IMR-90 (cell line): ENCODE measurements around the gene NDUFA3. TPM values are rescaled to one million over a fixed set of nuclear protein-coding genes. Genes with fewer than 3 reads are reported as not detected.

ENCODE experiments used
- ATAC-seq: fragments of 200-7000 bp; cut with Tn5 transposase; 2 replicates; pipeline ENCODE4 v1.9.1; 2020; ENCODE audit warnings: low read depth, mild to moderate bottlenecking, moderate library complexity
- BruUV-seq: library from RNA; stranded (reverse); fragments of 400-500 nt; replicated peaks from 2 replicates; lab custom pipeline; 2021; lab: Mats Ljungman, UMichigan
- CTCF ChIA-PET: fragments of 300-600 bp; formaldehyde crosslinking; extraction: SDS; loops from one replicate; lab custom pipeline; 2021; ENCODE audit warnings: antibody characterized with exemption; lab: Yijun Ruan, JAX
- POLR2A ChIA-PET: fragments of 300-600 bp; sonication (Branson Sonifier 250); formaldehyde crosslinking; loops from one replicate; lab custom pipeline; 2022; ENCODE audit warnings: antibody characterized with exemption; ENCODE audit not compliant: unreplicated experiment; lab: Charles Lee
- DNase-seq: peaks from one replicate; pipeline ENCODE4 v3.0.0; 2013
- H2AFZ ChIP-seq: replicated peaks from 2 replicates; pipeline ENCODE3; 2013; ENCODE audit warnings: low read length, mild to moderate bottlenecking; ENCODE audit not compliant: poor library complexity
- H2AK5ac ChIP-seq: 2 replicates; pipeline ENCODE4 v1.6.1; 2013; ENCODE audit warnings: low read depth, low read length, inconsistent platforms
- H2AK9ac ChIP-seq: replicated peaks from 2 replicates; pipeline ENCODE3; 2013; ENCODE audit warnings: mild to moderate bottlenecking, low read depth, low read length, moderate library complexity; ENCODE audit not compliant: poor library complexity
- H2BK120ac ChIP-seq: 2 replicates; pipeline ENCODE4 v1.6.1; 2013; ENCODE audit warnings: low read depth, low read length, inconsistent platforms
- H2BK15ac ChIP-seq: 3 replicates; pipeline ENCODE4 v1.6.1; 2013; ENCODE audit warnings: low read depth, low read length, inconsistent platforms
- H2BK20ac ChIP-seq: 2 replicates; pipeline ENCODE4 v1.6.1; 2013; ENCODE audit warnings: low read depth, mild to moderate bottlenecking, inconsistent platforms, low read length, moderate library complexity
- H2BK5ac ChIP-seq: 2 replicates; pipeline ENCODE4 v1.6.1; 2013; ENCODE audit warnings: mild to moderate bottlenecking, low read depth, low read length, inconsistent platforms; ENCODE audit not compliant: poor library complexity, severe bottlenecking
- H3K14ac ChIP-seq: replicated peaks from 2 replicates; pipeline ENCODE4 v1.6.1; 2013; ENCODE audit warnings: low read depth, low read length, inconsistent platforms
- H3K18ac ChIP-seq: 2 replicates; pipeline ENCODE4 v1.6.1; 2013; ENCODE audit warnings: low read depth, low read length, control low read depth
- H3K23ac ChIP-seq: 2 replicates; pipeline ENCODE4 v1.6.1; 2013; ENCODE audit warnings: low read depth, low read length, inconsistent platforms
- H3K27ac ChIP-seq: 2 replicates; pipeline ENCODE4 v1.5.1; 2013; ENCODE audit warnings: mild to moderate bottlenecking, control low read depth, low read length; ENCODE audit not compliant: insufficient read depth
- H3K27me3 ChIP-seq: 2 replicates; pipeline ENCODE4 v1.6.1; 2013; ENCODE audit warnings: low read length; ENCODE audit not compliant: control insufficient read depth, insufficient read depth
- H3K36me3 ChIP-seq: 2 replicates; pipeline ENCODE4 v1.6.1; 2013; ENCODE audit warnings: low read length, mixed read lengths; ENCODE audit not compliant: control insufficient read depth, insufficient read depth
- H3K4ac ChIP-seq: 2 replicates; pipeline ENCODE4 v1.6.1; 2013; ENCODE audit warnings: low read depth, low read length, inconsistent platforms
- H3K4me1 ChIP-seq: 2 replicates; pipeline ENCODE4 v1.6.1; 2013; ENCODE audit warnings: low read length, mixed read lengths; ENCODE audit not compliant: control insufficient read depth, insufficient read depth
- H3K4me2 ChIP-seq: 2 replicates; pipeline ENCODE4 v1.6.1; 2013; ENCODE audit warnings: low read depth, mild to moderate bottlenecking, control low read depth, low read length, moderate library complexity
- H3K4me3 ChIP-seq: 2 replicates; pipeline ENCODE4 v1.5.1; 2013; ENCODE audit warnings: low read depth, mild to moderate bottlenecking, control low read depth, low read length, moderate library complexity; ENCODE audit not compliant: insufficient read depth
- H3K56ac ChIP-seq: 2 replicates; pipeline ENCODE4 v1.6.1; 2013; ENCODE audit warnings: low read length, inconsistent platforms; ENCODE audit not compliant: insufficient read depth; ENCODE audit errors: extremely low read depth
- H3K79me1 ChIP-seq, 2 experiments: 2 replicates each; pipeline ENCODE4 v1.6.1; 2013; ENCODE audit warnings: low read length in 2 of 2, inconsistent platforms in 1 of 2, low read depth in 1 of 2
- H3K9ac ChIP-seq: 2 replicates; pipeline ENCODE4 v1.6.1; 2013; ENCODE audit warnings: low read depth, low read length, control low read depth
- H3K9me1 ChIP-seq: 2 replicates; pipeline ENCODE4 v1.6.1; 2013; ENCODE audit warnings: low read length, inconsistent platforms; ENCODE audit not compliant: insufficient read depth
- H3K9me3 ChIP-seq: 2 replicates; pipeline ENCODE4 v1.6.1; 2013; ENCODE audit warnings: low read length; ENCODE audit not compliant: control insufficient read depth, insufficient read depth
- H4K20me1 ChIP-seq: 2 replicates; pipeline ENCODE4 v1.6.1; 2013; ENCODE audit warnings: low read length, inconsistent platforms; ENCODE audit not compliant: insufficient read depth
- H4K5ac ChIP-seq: 2 replicates; pipeline ENCODE4 v1.6.1; 2013; ENCODE audit warnings: mild to moderate bottlenecking, low read depth, low read length, control low read depth
- H4K8ac ChIP-seq, 2 experiments: 2 replicates each; pipeline ENCODE4 v1.6.1; 2013; ENCODE audit warnings: low read depth in 2 of 2, low read length in 2 of 2, control low read depth in 1 of 2, inconsistent platforms in 1 of 2
- H4K91ac ChIP-seq: 2 replicates; pipeline ENCODE4 v1.6.1; 2013; ENCODE audit warnings: low read depth, low read length, inconsistent platforms; ENCODE audit not compliant: insufficient read depth
- BHLHE40 ChIP-seq: fragments of 150-350 bp; IDR thresholded peaks from 2 replicates; pipeline ENCODE4 v1.6.1; 2016; ENCODE audit warnings: mild to moderate bottlenecking, low read depth, low read length
- CEBPB ChIP-seq: IDR thresholded peaks from 2 replicates; pipeline ENCODE4 v1.6.1; 2012; ENCODE audit warnings: low read depth, low read length, improper control_type of control experiment
- CTCF ChIP-seq: conservative IDR thresholded peaks from 2 replicates; pipeline ENCODE4 v1.5.1; 2012; ENCODE audit warnings: mild to moderate bottlenecking, low read depth, low read length, improper control_type of control experiment
- ELK1 ChIP-seq: fragments of 150-350 bp; IDR thresholded peaks from 2 replicates; pipeline ENCODE4 v1.6.1; 2016; ENCODE audit warnings: low read depth, mild to moderate bottlenecking, low read length, moderate library complexity, borderline replicate concordance
- FOS ChIP-seq: fragments of 150-350 bp; IDR thresholded peaks from 2 replicates; pipeline ENCODE4 v1.6.1; 2016; ENCODE audit warnings: low read depth, low read length
- MAZ ChIP-seq: IDR thresholded peaks from 2 replicates; pipeline ENCODE4 v1.6.1; 2012; ENCODE audit warnings: low read depth, mild to moderate bottlenecking, low read length, improper control_type of control experiment, moderate library complexity, borderline replicate concordance
- MXI1 ChIP-seq: IDR thresholded peaks from 2 replicates; pipeline ENCODE4 v1.6.1; 2012; ENCODE audit warnings: low read depth, mild to moderate bottlenecking, low read length, moderate library complexity, borderline replicate concordance
- NFE2L2 ChIP-seq: fragments of 150-350 bp; IDR thresholded peaks from 2 replicates; pipeline ENCODE4 v1.6.1; 2016; ENCODE audit warnings: low read depth, mild to moderate bottlenecking, low read length
- POLR2A ChIP-seq: IDR thresholded peaks from 2 replicates; pipeline ENCODE4 v1.6.1; 2012; ENCODE audit warnings: mild to moderate bottlenecking, low read depth, low read length
- RCOR1 ChIP-seq: IDR thresholded peaks from 2 replicates; pipeline ENCODE4 v1.6.1; 2012; ENCODE audit warnings: mild to moderate bottlenecking, low read length, improper control_type of control experiment; ENCODE audit not compliant: insufficient replicate concordance
- SMC3 ChIP-seq: fragments of 150-350 bp; IDR thresholded peaks from 2 replicates; pipeline ENCODE4 v1.6.1; 2016; ENCODE audit warnings: low read depth, mild to moderate bottlenecking, antibody characterized with exemption, low read length, moderate library complexity
- USF2 ChIP-seq: fragments of 150-350 bp; IDR thresholded peaks from 2 replicates; pipeline ENCODE4 v1.6.1; 2017; ENCODE audit warnings: mild to moderate bottlenecking, antibody characterized with exemption, low read length, low read depth
- WGBS, 2 experiments: methylation state at CpG; one replicate each; pipeline versions ENCODE4 v1.1.5 to v1.1.7; 2013; ENCODE audit warnings: missing lambda C conversion rate in 2 of 2; ENCODE audit not compliant: insufficient read length in 1 of 2; ENCODE audit errors: extremely low coverage in 2 of 2; 5-methylcytosine and 5-hydroxymethylcytosine counted together
- dilution Hi-C: fragments of 300-500 bp; cut with HindIII; formaldehyde crosslinking; loops from one replicate; pipeline ENCODE4 v1.14.3; 2018; ENCODE audit warnings: low sequenced_read_pairs; ENCODE audit not compliant: unreplicated experiment
- in situ Hi-C: fragments of 300-500 bp; cut with MboI; formaldehyde crosslinking; loops from 3 replicates; pipeline ENCODE4 v1.14.3; 2019; ENCODE audit warnings: low sequenced_read_pairs, inconsistent platforms, mixed read lengths
- intact Hi-C: fragments of 100-400 bp; cut with micrococcal nuclease; formaldehyde crosslinking; loops from 2 replicates; pipeline ENCODE4 v1.10.0; 2022
- polyA plus RNA-seq, 3 experiments: library from polyadenylated mRNA; depleted of rRNA; stranded (reverse); fragments of >200 nt; gene quantifications; 2 replicates each; pipeline ENCODE4 v1.2.3, GENCODE V29; 2012; ENCODE audit warnings: low replicate concordance in 1 of 3
- total RNA-seq: library from RNA; depleted of rRNA; stranded (reverse); fragments of >200 nt; gene quantifications from 2 replicates; pipeline ENCODE4 v1.2.3, GENCODE V29; 2012

The NDUFA3 gene
- total and polyA plus RNA-seq, 2 of the 4 experiments (the other 2 are of a cell fraction), result 7.9 to 85.0 TPM

GRCh38 chr19:54128796-54129616, 26.4 kb downstream of the NDUFA3 start:
- Histone ChIP-seq H3K9me3 (no peaks in the 10 kb centered on the region), H2AFZ (no peak overlapping the region), H3K23ac (no peak overlapping the region), H3K27me3 (no peaks in the 10 kb centered on the region), H2AK5ac (no peak overlapping the region), H4K5ac (no peak overlapping the region), H4K20me1 (no peaks in the 10 kb centered on the region), H3K4me3 (no peak overlapping the region), H3K4ac (no peak overlapping the region), H3K14ac (no peak overlapping the region), H3K4me1 (no peaks in the 10 kb centered on the region), H3K27ac (no peak overlapping the region), H2BK120ac (no peak overlapping the region), H3K56ac (no peak overlapping the region), H3K9me1 (no peaks in the 10 kb centered on the region), H3K4me2 (no peak overlapping the region), H3K79me1 (no peaks in the 10 kb centered on the region), H2AK9ac (no peak overlapping the region), H2BK20ac (no peak overlapping the region), H3K36me3 (peaks cover 56% of the 10 kb centered on the region), H4K91ac (no peak overlapping the region), H3K9ac (no peak overlapping the region), H3K18ac (no peak overlapping the region), H2BK5ac (no peak overlapping the region), H2BK15ac (no peak overlapping the region), H4K8ac (no peak overlapping the region)
- TF ChIP-seq ELK1 (no peak), POLR2A (no peak), MAZ (no peak), USF2 (no peak), SMC3 (no peak), CTCF (no peak), FOS (no peak), BHLHE40 (no peak), NFE2L2 (no peak), MXI1 (no peak), CEBPB (no peak), RCOR1 (no peak)
- intact Hi-C loops, result no loop called here
- DNase-seq, result no peak
- no peak for ATAC-seq
- WGBS, 2 experiments, result 96% methylated on average over 14 of the region's 41 CpGs; no CpG with 5 or more reads in 1 of the 2 experiments
- POLR2A ChIA-PET, result no interaction called here
- CTCF ChIA-PET, result no interaction called here
- dilution Hi-C loops, result no loop called here
- BruUV-seq, result no TSS peak
- in situ Hi-C loops, result loop anchor here (25.0 kb wide), 1 partner anchor 1533 kb away; the partner anchor contains the start of gene U2AF2
